H9 (cell line): ENCODE measurements around the gene GPD2. TPM values are rescaled to one million over a fixed set of nuclear protein-coding genes. Genes with fewer than 3 reads are reported as not detected.

Experiments
- DNase-seq: peaks from one replicate; pipeline ENCODE4 v3.0.0-alpha.2; 2017
- H2AFZ ChIP-seq: one replicate; pipeline ENCODE4 v1.6.1; 2013; ENCODE audit warnings: mild to moderate bottlenecking, low read length, control low read depth, moderate library complexity
- H2AK5ac ChIP-seq: 2 replicates; pipeline ENCODE4 v1.6.1; 2013; ENCODE audit warnings: low read length, control low read depth, mixed read lengths; ENCODE audit not compliant: insufficient read length
- H2BK120ac ChIP-seq: one replicate; pipeline ENCODE4 v1.6.1; 2013; ENCODE audit warnings: low read depth, mild to moderate bottlenecking, low read length, control low read depth, inconsistent platforms; ENCODE audit not compliant: poor library complexity, severe bottlenecking
- H2BK12ac ChIP-seq: 2 replicates; pipeline ENCODE4 v1.6.1; 2013; ENCODE audit warnings: low read length, control low read depth, mixed read lengths, low read depth; ENCODE audit not compliant: insufficient read length
- H2BK15ac ChIP-seq: 2 replicates; pipeline ENCODE4 v1.6.1; 2013; ENCODE audit warnings: low read depth, low read length, control low read depth
- H2BK20ac ChIP-seq: one replicate; pipeline ENCODE4 v1.6.1; 2013; ENCODE audit warnings: low read depth, mild to moderate bottlenecking, low read length, control low read depth, inconsistent platforms; ENCODE audit not compliant: poor library complexity, severe bottlenecking
- H2BK5ac ChIP-seq: 2 replicates; pipeline ENCODE4 v1.6.1; 2013; ENCODE audit warnings: low read length, control low read depth, mixed read lengths; ENCODE audit not compliant: insufficient read length
- H3K14ac ChIP-seq: 2 replicates; pipeline ENCODE4 v1.6.1; 2013; ENCODE audit warnings: low read length, control low read depth; ENCODE audit not compliant: insufficient read depth
- H3K18ac ChIP-seq: 2 replicates; pipeline ENCODE4 v1.6.1; 2013; ENCODE audit warnings: low read depth, mild to moderate bottlenecking, mixed read lengths, low read length, control low read depth; ENCODE audit not compliant: insufficient read length
- H3K23ac ChIP-seq: 2 replicates; pipeline ENCODE4 v1.6.1; 2013; ENCODE audit warnings: low read length, control low read depth, mixed read lengths, low read depth; ENCODE audit not compliant: insufficient read length
- H3K23me2 ChIP-seq: 2 replicates; pipeline ENCODE4 v1.6.1; 2013; ENCODE audit warnings: low read depth, mild to moderate bottlenecking, mixed read lengths, low read length, control low read depth; ENCODE audit not compliant: insufficient read length, poor library complexity, severe bottlenecking
- H3K27ac ChIP-seq: 2 replicates; pipeline ENCODE4 v1.5.1; 2013; ENCODE audit warnings: low read length, control low read depth, mixed read lengths, low read depth; ENCODE audit not compliant: insufficient read length
- H3K27me3 ChIP-seq: 2 replicates; pipeline ENCODE4 v1.6.1; 2013; ENCODE audit warnings: low read length, control low read depth, inconsistent platforms; ENCODE audit not compliant: insufficient read depth
- H3K4ac ChIP-seq: 2 replicates; pipeline ENCODE4 v1.6.1; 2013; ENCODE audit warnings: low read depth, mild to moderate bottlenecking, control low read depth, inconsistent platforms, low read length, moderate library complexity
- H3K4me1 ChIP-seq: 2 replicates; pipeline ENCODE4 v1.6.1; 2013; ENCODE audit warnings: low read length, control low read depth, inconsistent platforms; ENCODE audit not compliant: insufficient read depth
- H3K4me2 ChIP-seq: 2 replicates; pipeline ENCODE4 v1.6.1; 2013; ENCODE audit warnings: low read length, control low read depth, mixed read lengths; ENCODE audit not compliant: insufficient read length, insufficient read depth
- H3K56ac ChIP-seq: 2 replicates; pipeline ENCODE4 v1.6.1; 2013; ENCODE audit warnings: low read depth, mild to moderate bottlenecking, mixed read lengths, low read length, control low read depth; ENCODE audit not compliant: insufficient read length
- H3K79me1 ChIP-seq: 2 replicates; pipeline ENCODE4 v1.6.1; 2013; ENCODE audit warnings: low read depth, mild to moderate bottlenecking, moderate library complexity, low read length, control low read depth, inconsistent platforms; ENCODE audit not compliant: insufficient read depth, poor library complexity, severe bottlenecking
- H3K79me2 ChIP-seq: 2 replicates; pipeline ENCODE4 v1.6.1; 2013; ENCODE audit warnings: low read length, control low read depth, inconsistent platforms; ENCODE audit not compliant: insufficient read depth
- H3K9ac ChIP-seq: 2 replicates; pipeline ENCODE4 v1.6.1; 2013; ENCODE audit warnings: low read length, control low read depth, mixed read lengths; ENCODE audit not compliant: insufficient read length; ENCODE audit errors: extremely low read depth
- H3K9me3 ChIP-seq: one replicate; pipeline ENCODE4 v1.6.1; 2013; ENCODE audit warnings: low read depth, low read length, inconsistent platforms; ENCODE audit not compliant: control insufficient read depth
- H3T11ph ChIP-seq: one replicate; pipeline ENCODE4 v1.6.1; 2013; ENCODE audit warnings: mild to moderate bottlenecking, low read length, control low read depth, inconsistent platforms
- H4K20me1 ChIP-seq: one replicate; pipeline ENCODE4 v1.6.1; 2013; ENCODE audit not compliant: control insufficient read depth, insufficient read length, insufficient read depth
- H4K5ac ChIP-seq: 2 replicates; pipeline ENCODE4 v1.6.1; 2013; ENCODE audit warnings: low read depth, mild to moderate bottlenecking, mixed read lengths, low read length, control low read depth; ENCODE audit not compliant: insufficient read length
- H4K8ac ChIP-seq: replicated peaks from 2 replicates; pipeline ENCODE4 v1.6.1; 2013; ENCODE audit warnings: low read length, control low read depth, mixed read lengths, low read depth; ENCODE audit not compliant: insufficient read length
- H4K91ac ChIP-seq: 2 replicates; pipeline ENCODE4 v1.6.1; 2013; ENCODE audit warnings: low read depth, mild to moderate bottlenecking, moderate library complexity, mixed read lengths, low read length, control low read depth; ENCODE audit not compliant: insufficient read length
- H3K27ac Mint-ChIP-seq, 3 experiments: 2 replicates in 2 of 3; 3 replicates in 1 of 3; pipeline ENCODE4 v1.8.0; 2020 to 2021; ENCODE audit warnings: mixed read lengths in 3 of 3, mild to moderate bottlenecking in 1 of 3, moderate library complexity in 1 of 3
- H3K27me3 Mint-ChIP-seq: 2 replicates; pipeline ENCODE4 v1.8.0; 2021; ENCODE audit warnings: low read depth, mild to moderate bottlenecking, moderate library complexity, mixed read lengths
- H3K36me3 Mint-ChIP-seq, 3 experiments: 2 replicates in 2 of 3; 3 replicates in 1 of 3; pipeline ENCODE4 v1.8.0; 2020 to 2021; ENCODE audit warnings: low read depth in 3 of 3, mixed read lengths in 3 of 3; ENCODE audit not compliant: insufficient read depth in 1 of 3
- H3K4me1 Mint-ChIP-seq, 2 experiments: 2 replicates each; pipeline ENCODE4 v1.8.0; 2020; ENCODE audit warnings: mixed read lengths in 2 of 2
- H3K4me3 Mint-ChIP-seq, 2 experiments: 2 replicates in 1 of 2; 3 replicates in 1 of 2; pipeline ENCODE4 v1.8.0; 2020 to 2021; ENCODE audit warnings: mild to moderate bottlenecking in 2 of 2, mixed read lengths in 2 of 2, moderate library complexity in 1 of 2
- H3K9me3 Mint-ChIP-seq, 2 experiments: 2 replicates in 1 of 2; 3 replicates in 1 of 2; pipeline ENCODE4 v1.8.0; 2020; ENCODE audit warnings: mild to moderate bottlenecking in 2 of 2, mixed read lengths in 2 of 2, moderate library complexity in 1 of 2
- WGBS: extraction: QIAGEN DNeasy Blood & Tissue Kit; methylation state at CpG from one replicate; pipeline ENCODE4 v1.1.7; 2013; ENCODE audit warnings: missing lambda C conversion rate, low lambda C conversion rate, mixed read lengths; ENCODE audit not compliant: insufficient read length; ENCODE audit errors: extremely low coverage; 5-methylcytosine and 5-hydroxymethylcytosine counted together
- total RNA-seq: library from RNA; stranded (reverse); gene quantifications from 2 replicates; pipeline ENCODE4 v1.2.1, GENCODE V29; 2021
- TF ChIP-seq, protein P1 (sequence below): fragments of 200-600 bp; sonication (generic); conservative IDR thresholded peaks from 3 replicates; pipeline ENCODE4 v1.8.0; 2021; ENCODE audit warnings: antibody characterized with exemption, mild to moderate bottlenecking

GPD2 gene
- total RNA-seq, 1 experiment from 2014 or later, result 46.0 TPM

DNA sequence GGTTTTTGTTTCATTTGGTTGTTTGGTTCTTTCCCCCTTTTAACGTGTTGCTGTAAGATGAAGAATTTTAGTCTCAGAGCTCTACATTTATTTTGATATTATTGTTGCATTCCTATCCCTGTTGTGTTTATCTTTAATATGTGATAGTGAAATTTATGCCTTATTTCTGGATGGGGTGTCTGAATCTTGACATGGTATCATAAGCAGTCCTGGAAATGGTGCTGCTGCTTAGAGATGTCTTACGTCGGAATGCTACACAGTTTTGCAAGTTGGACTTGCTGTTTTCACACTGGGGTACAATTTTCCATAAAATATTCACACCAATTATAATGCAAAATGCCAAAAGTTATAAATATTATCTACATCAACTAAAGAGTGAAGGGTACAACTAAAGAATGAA, 164.0 kb downstream of the GPD2 start:
- H3K27me3 Mint-ChIP-seq, result no peaks in the 10 kb centered on the region
- TF ChIP-seq, protein P1, sequence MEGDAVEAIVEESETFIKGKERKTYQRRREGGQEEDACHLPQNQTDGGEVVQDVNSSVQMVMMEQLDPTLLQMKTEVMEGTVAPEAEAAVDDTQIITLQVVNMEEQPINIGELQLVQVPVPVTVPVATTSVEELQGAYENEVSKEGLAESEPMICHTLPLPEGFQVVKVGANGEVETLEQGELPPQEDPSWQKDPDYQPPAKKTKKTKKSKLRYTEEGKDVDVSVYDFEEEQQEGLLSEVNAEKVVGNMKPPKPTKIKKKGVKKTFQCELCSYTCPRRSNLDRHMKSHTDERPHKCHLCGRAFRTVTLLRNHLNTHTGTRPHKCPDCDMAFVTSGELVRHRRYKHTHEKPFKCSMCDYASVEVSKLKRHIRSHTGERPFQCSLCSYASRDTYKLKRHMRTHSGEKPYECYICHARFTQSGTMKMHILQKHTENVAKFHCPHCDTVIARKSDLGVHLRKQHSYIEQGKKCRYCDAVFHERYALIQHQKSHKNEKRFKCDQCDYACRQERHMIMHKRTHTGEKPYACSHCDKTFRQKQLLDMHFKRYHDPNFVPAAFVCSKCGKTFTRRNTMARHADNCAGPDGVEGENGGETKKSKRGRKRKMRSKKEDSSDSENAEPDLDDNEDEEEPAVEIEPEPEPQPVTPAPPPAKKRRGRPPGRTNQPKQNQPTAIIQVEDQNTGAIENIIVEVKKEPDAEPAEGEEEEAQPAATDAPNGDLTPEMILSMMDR, result no peak

More for the DNA sequence above, 164.0 kb downstream of the GPD2 start:
- Histone ChIP-seq H2BK12ac (no peak overlapping the region), H3K79me2 (no peaks in the 10 kb centered on the region), H3K56ac (no peak overlapping the region), H2BK120ac (no peak overlapping the region), H3T11ph (no peak overlapping the region), H3K4me2 (no peak overlapping the region), H4K91ac (no peak overlapping the region), H3K18ac (no peak overlapping the region), H3K4me1 (no peaks in the 10 kb centered on the region; the same call in 1 of the 2 replicates), H3K27ac (no peak overlapping the region), H3K79me1 (no peaks in the 10 kb centered on the region), H4K8ac (no peak overlapping the region), H3K23ac (no peak overlapping the region), H3K9me3 (no peaks in the 10 kb centered on the region), H3K27me3 (no peaks in the 10 kb centered on the region), H2BK5ac (no peak overlapping the region), H4K20me1 (no peaks in the 10 kb centered on the region), H3K23me2 (no peaks in the 10 kb centered on the region), H2BK15ac (no peak overlapping the region), H2AFZ (no peak overlapping the region), H3K4ac (no peak overlapping the region), H2AK5ac (no peak overlapping the region), H2BK20ac (no peak overlapping the region), H3K9ac (no peak overlapping the region), H4K5ac (no peak overlapping the region), H3K14ac (no peak overlapping the region)
- H3K4me1 Mint-ChIP-seq, result peaks cover 17 to 32% of the 10 kb centered on the region in 2 experiments
- WGBS, result no CpG with 5 or more reads among the region's 3 CpGs
- H3K4me3 Mint-ChIP-seq, result no peak overlapping the region
- no peak overlapping the region for H3K27ac Mint-ChIP-seq
- H3K36me3 Mint-ChIP-seq, result no peaks in the 10 kb centered on the region
- DNase-seq, result no peak
- H3K9me3 Mint-ChIP-seq, result no peaks in the 10 kb centered on the region
